ENCODE measurements around the gene TNNI2.

DNA sequence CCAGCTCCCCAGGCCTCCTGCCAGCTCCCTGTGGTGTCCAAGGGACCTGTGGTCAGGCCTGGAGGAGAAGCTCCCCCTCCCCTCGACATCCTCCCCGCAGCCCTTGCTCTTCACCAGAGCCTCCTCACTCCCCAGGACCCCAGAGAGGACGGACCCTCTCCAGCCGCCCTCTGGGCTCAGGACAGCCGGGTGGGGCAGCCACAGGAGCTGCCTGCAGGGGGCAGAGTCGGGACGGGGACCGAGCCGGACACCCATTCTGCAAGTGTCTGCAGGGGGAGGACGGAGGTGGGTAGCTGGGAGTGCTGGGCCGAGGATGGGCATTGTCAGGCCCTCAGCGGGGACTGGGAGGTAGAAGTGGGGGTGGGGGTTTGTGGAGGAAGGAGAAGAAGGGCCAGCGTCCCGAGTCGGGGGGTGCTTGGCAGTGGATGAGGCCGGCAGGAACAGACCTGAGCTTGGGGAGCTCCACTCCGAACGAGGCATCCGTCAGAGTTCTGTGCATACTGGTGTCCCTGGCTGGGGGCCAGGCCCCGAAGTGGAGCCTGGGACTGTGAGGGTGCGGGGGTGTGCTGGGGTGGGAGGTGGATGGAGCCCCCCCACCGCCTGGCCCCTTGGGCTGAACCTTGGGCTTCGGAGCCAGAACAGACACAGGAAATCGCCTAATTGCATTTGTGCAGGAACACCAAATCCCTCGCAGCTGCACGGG is 37.7 kb downstream of the TNNI2 start:
- TF ChIP-seq, protein P1, sequence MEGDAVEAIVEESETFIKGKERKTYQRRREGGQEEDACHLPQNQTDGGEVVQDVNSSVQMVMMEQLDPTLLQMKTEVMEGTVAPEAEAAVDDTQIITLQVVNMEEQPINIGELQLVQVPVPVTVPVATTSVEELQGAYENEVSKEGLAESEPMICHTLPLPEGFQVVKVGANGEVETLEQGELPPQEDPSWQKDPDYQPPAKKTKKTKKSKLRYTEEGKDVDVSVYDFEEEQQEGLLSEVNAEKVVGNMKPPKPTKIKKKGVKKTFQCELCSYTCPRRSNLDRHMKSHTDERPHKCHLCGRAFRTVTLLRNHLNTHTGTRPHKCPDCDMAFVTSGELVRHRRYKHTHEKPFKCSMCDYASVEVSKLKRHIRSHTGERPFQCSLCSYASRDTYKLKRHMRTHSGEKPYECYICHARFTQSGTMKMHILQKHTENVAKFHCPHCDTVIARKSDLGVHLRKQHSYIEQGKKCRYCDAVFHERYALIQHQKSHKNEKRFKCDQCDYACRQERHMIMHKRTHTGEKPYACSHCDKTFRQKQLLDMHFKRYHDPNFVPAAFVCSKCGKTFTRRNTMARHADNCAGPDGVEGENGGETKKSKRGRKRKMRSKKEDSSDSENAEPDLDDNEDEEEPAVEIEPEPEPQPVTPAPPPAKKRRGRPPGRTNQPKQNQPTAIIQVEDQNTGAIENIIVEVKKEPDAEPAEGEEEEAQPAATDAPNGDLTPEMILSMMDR (IDR thresholded peaks at IDR 0.05; ENCODE audit: low read depth, low read length, missing input control), result peak; percentile 46
- TF ChIP-seq YY1 (IDR thresholded peaks at IDR 0.05), result no peak
- no peak for TF ChIP-seq FOXA1 (IDR thresholded peaks at IDR 0.05)
- TF ChIP-seq, protein P2, sequence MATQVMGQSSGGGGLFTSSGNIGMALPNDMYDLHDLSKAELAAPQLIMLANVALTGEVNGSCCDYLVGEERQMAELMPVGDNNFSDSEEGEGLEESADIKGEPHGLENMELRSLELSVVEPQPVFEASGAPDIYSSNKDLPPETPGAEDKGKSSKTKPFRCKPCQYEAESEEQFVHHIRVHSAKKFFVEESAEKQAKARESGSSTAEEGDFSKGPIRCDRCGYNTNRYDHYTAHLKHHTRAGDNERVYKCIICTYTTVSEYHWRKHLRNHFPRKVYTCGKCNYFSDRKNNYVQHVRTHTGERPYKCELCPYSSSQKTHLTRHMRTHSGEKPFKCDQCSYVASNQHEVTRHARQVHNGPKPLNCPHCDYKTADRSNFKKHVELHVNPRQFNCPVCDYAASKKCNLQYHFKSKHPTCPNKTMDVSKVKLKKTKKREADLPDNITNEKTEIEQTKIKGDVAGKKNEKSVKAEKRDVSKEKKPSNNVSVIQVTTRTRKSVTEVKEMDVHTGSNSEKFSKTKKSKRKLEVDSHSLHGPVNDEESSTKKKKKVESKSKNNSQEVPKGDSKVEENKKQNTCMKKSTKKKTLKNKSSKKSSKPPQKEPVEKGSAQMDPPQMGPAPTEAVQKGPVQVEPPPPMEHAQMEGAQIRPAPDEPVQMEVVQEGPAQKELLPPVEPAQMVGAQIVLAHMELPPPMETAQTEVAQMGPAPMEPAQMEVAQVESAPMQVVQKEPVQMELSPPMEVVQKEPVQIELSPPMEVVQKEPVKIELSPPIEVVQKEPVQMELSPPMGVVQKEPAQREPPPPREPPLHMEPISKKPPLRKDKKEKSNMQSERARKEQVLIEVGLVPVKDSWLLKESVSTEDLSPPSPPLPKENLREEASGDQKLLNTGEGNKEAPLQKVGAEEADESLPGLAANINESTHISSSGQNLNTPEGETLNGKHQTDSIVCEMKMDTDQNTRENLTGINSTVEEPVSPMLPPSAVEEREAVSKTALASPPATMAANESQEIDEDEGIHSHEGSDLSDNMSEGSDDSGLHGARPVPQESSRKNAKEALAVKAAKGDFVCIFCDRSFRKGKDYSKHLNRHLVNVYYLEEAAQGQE (IDR thresholded peaks at IDR 0.05), result no peak
- TF ChIP-seq, protein P3, sequence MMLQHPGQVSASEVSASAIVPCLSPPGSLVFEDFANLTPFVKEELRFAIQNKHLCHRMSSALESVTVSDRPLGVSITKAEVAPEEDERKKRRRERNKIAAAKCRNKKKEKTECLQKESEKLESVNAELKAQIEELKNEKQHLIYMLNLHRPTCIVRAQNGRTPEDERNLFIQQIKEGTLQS (IDR thresholded peaks at IDR 0.05), result no peak
- TF ChIP-seq GABPA (IDR thresholded peaks at IDR 0.05 in 1 of 2, conservative IDR thresholded peaks at IDR 0.05 in 1 of 2), result no peak
- no peak for TF ChIP-seq TAF1 (conservative IDR thresholded peaks at IDR 0.05)
- TF ChIP-seq HNF4G (IDR thresholded peaks at IDR 0.05), result no peak
- TF ChIP-seq HNF4A (conservative IDR thresholded peaks at IDR 0.05), result no peak
- TF ChIP-seq, protein P4, sequence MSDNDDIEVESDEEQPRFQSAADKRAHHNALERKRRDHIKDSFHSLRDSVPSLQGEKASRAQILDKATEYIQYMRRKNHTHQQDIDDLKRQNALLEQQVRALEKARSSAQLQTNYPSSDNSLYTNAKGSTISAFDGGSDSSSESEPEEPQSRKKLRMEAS (IDR thresholded peaks at IDR 0.05), result no peak
